Panc1 (cell line): Measurements from ENCODE around the gene DCC. TPM values are rescaled to one million over a fixed set of nuclear protein-coding genes. Genes with fewer than 3 reads are reported as not detected.

Source experiments
- ATAC-seq: fragments of 200-7000 bp; cut with Tn5 transposase; 2 replicates; pipeline ENCODE4 v1.9.1; 2020; ENCODE audit warnings: mild to moderate bottlenecking, moderate library complexity
- BruUV-seq: library from RNA; stranded (reverse); fragments of 400-500 nt; replicated peaks from 2 replicates; lab custom pipeline; 2021; lab: Mats Ljungman, UMichigan
- CTCF ChIA-PET: fragments of 300-600 bp; sonication (Branson Sonifier 250); formaldehyde crosslinking; loops from one replicate; lab custom pipeline; 2022; ENCODE audit warnings: antibody characterized with exemption; lab: Charles Lee
- POLR2A ChIA-PET: fragments of 300-600 bp; sonication (Branson Sonifier 250); formaldehyde crosslinking; loops from one replicate; lab custom pipeline; 2022; ENCODE audit warnings: antibody characterized with exemption; lab: Charles Lee
- DNase-seq: peaks from one replicate; pipeline ENCODE4 v3.0.0-alpha.2; 2010; ENCODE audit warnings: low read depth, low spot score
- H3K27ac ChIP-seq: 2 replicates; pipeline ENCODE4 v1.5.1; 2011; ENCODE audit warnings: mild to moderate bottlenecking, low read length, inconsistent platforms
- H3K27me3 ChIP-seq: fragments of 200-500 bp; sonication (Bioruptor generic); 2 replicates; pipeline ENCODE4 v1.6.0; 2014; ENCODE audit warnings: low read length, inconsistent platforms; ENCODE audit not compliant: control insufficient read depth, insufficient read depth
- H3K36me3 ChIP-seq: fragments of 200-500 bp; sonication (Bioruptor generic); 2 replicates; pipeline ENCODE4 v1.5.1; 2014; ENCODE audit warnings: inconsistent platforms, mild to moderate bottlenecking, low read length, moderate library complexity; ENCODE audit not compliant: control insufficient read depth, insufficient read depth
- H3K4me1 ChIP-seq: 2 replicates; pipeline ENCODE4 v1.5.1; 2011; ENCODE audit warnings: inconsistent platforms, mild to moderate bottlenecking, low read length, moderate library complexity; ENCODE audit not compliant: control insufficient read depth, insufficient read depth
- H3K4me3 ChIP-seq, 2 experiments: 2 replicates each; pipeline ENCODE4 v1.5.1; 2011 to 2012; ENCODE audit warnings: low read depth in 2 of 2, low read length in 2 of 2, mild to moderate bottlenecking in 2 of 2, inconsistent platforms in 1 of 2, moderate library complexity in 1 of 2
- H3K9me3 ChIP-seq: fragments of 200-500 bp; sonication (Bioruptor generic); 2 replicates; pipeline ENCODE4 v1.5.1; 2014; ENCODE audit warnings: low read depth, mild to moderate bottlenecking, inconsistent platforms, low read length, moderate library complexity; ENCODE audit not compliant: control insufficient read depth, insufficient read depth
- CTCF ChIP-seq: fragments of 450-650 bp; IDR thresholded peaks from 2 replicates; pipeline ENCODE4 v1.5.1; 2017; ENCODE audit warnings: mild to moderate bottlenecking
- POLR2AphosphoS5 ChIP-seq: IDR thresholded peaks from 2 replicates; pipeline ENCODE4 v1.6.1; 2012; ENCODE audit warnings: mild to moderate bottlenecking, low read depth, low read length, moderate library complexity
- REST ChIP-seq, 2 experiments: IDR thresholded peaks; 2 replicates each; pipeline ENCODE4 v1.6.1; 2011 to 2012; ENCODE audit warnings: low read depth in 2 of 2, control low read depth in 1 of 2, low read length in 1 of 2, mild to moderate bottlenecking in 1 of 2, moderate library complexity in 1 of 2; ENCODE audit not compliant: insufficient read depth in 1 of 2
- SIN3A ChIP-seq: IDR thresholded peaks from 2 replicates; pipeline ENCODE4 v1.6.1; 2012; ENCODE audit warnings: low read depth, mild to moderate bottlenecking, low read length, moderate library complexity, borderline replicate concordance; ENCODE audit not compliant: insufficient read depth
- TCF7L2 ChIP-seq: IDR thresholded peaks from 2 replicates; pipeline ENCODE4 v1.6.1; 2011; ENCODE audit warnings: mild to moderate bottlenecking, low read depth, low read length, inconsistent platforms
- in situ Hi-C: cut with HindIII; loops from 2 replicates; pipeline ENCODE4 v1.10.0; 2016; ENCODE audit warnings: low sequenced_read_pairs, low pct_unique_long_range_greater_than_20kb
- intact Hi-C: fragments of 100-400 bp; cut with micrococcal nuclease; formaldehyde crosslinking; loops from one replicate; pipeline ENCODE4 v1.10.0; 2022; ENCODE audit not compliant: unreplicated experiment
- total RNA-seq: library from RNA; stranded (reverse); gene quantifications from one replicate; pipeline ENCODE4 v1.2.1, GENCODE V29; 2021; ENCODE audit not compliant: unreplicated experiment

Gene DCC
- total RNA-seq, 1 experiment from 2014 or later = not detected

GRCh38 chr18:52723550-52723970, 383.6 kb downstream of the DCC start:
- DNase-seq (no peak), ATAC-seq (no peak)
- TF ChIP-seq TCF7L2 (no peak), CTCF (no peak), POLR2AphosphoS5 (no peak), SIN3A (no peak), REST (IDR thresholded peaks at IDR 0.05; ENCODE audit: insufficient read depth in 1 of 2, low read depth in 2 of 2, low read length in 1 of 2) (no peak)
- H3K27ac ChIP-seq = no peak overlapping the region
- in situ Hi-C loops = no loop called here
- no peaks in the 10 kb centered on the region for H3K9me3 ChIP-seq
- H3K27me3 ChIP-seq = no peaks in the 10 kb centered on the region
- POLR2A ChIA-PET = no interaction called here
- no TSS peak for BruUV-seq
- CTCF ChIA-PET = no interaction called here
- intact Hi-C loops = no loop called here
- no peak overlapping the region for H3K4me3 ChIP-seq
- H3K36me3 ChIP-seq = no peaks in the 10 kb centered on the region
- no peaks in the 10 kb centered on the region for H3K4me1 ChIP-seq

- no peak overlapping the region for H3K4me3 ChIP-seq
- H3K27me3 ChIP-seq = no peaks in the 10 kb centered on the region
- ChIA-PET POLR2A (no interaction called here), CTCF (no interaction called here)
- no peaks in the 10 kb centered on the region for H3K36me3 ChIP-seq
- ATAC-seq (no peak), DNase-seq (no peak)
- no peak overlapping the region for H3K27ac ChIP-seq
- no TSS peak for BruUV-seq
- intact Hi-C loops (no loop called here), in situ Hi-C loops (no loop called here)
- no peak for TF ChIP-seq REST (IDR thresholded peaks at IDR 0.05; ENCODE audit: insufficient read depth in 1 of 2, low read depth in 2 of 2, low read length in 1 of 2)
- TF ChIP-seq CTCF = no peak
- TF ChIP-seq TCF7L2 = no peak
- TF ChIP-seq SIN3A = no peak
- TF ChIP-seq POLR2AphosphoS5 = no peak
- no peaks in the 10 kb centered on the region for H3K9me3 ChIP-seq
- H3K4me1 ChIP-seq = no peaks in the 10 kb centered on the region
Observed at GRCh38 chr18:52730972-52731619, 391.1 kb downstream of the DCC start.
